Endothelial cell of umbilical vein (primary cell): Measurements from ENCODE around the gene ZNF507. TPM values are rescaled to one million over a fixed set of nuclear protein-coding genes. Genes with fewer than 3 reads are reported as not detected.
A peak's percentile ranks its signal among the peaks of the same experiment; 100 is the strongest.

Source experiments
- BruUV-seq: library from RNA; stranded (reverse); fragments of 400-500 nt; replicated peaks from 2 replicates; lab custom pipeline; 2021; lab: Mats Ljungman, UMichigan
- CTCF ChIA-PET: fragments of 300-600, 350-600 bp; sonication (Branson Sonifier 250); formaldehyde crosslinking; loops from one replicate; lab custom pipeline; 2021; ENCODE audit warnings: antibody characterized with exemption, inconsistent platforms; lab: Charles Lee
- POLR2A ChIA-PET: fragments of 300-600, 350-600 bp; sonication (Branson Sonifier 250); formaldehyde crosslinking; loops from one replicate; lab custom pipeline; 2021; ENCODE audit warnings: antibody characterized with exemption, inconsistent platforms; lab: Charles Lee
- DNase-seq: peaks from one replicate; pipeline ENCODE4 v3.0.0-alpha.2; 2011; ENCODE audit warnings: low read depth, low spot score
- FAIRE-seq: peaks from 2 replicates; lab custom pipeline; 2011; peaks lifted over from hg19 to GRCh38; lab: Jason Lieb, UNC
- H2AFZ ChIP-seq: 2 replicates; pipeline ENCODE4 v1.6.0; 2012; ENCODE audit warnings: low read depth, low read length, control low read depth, inconsistent platforms
- H3K27ac ChIP-seq: 2 replicates; pipeline ENCODE4 v1.5.1; 2011; ENCODE audit warnings: low read depth, mild to moderate bottlenecking, control low read depth, low read length, moderate library complexity; ENCODE audit not compliant: insufficient read depth
- H3K27me3 ChIP-seq, 2 experiments: 2 replicates each; pipeline versions ENCODE4 v1.6.0 to v1.6.1; 2011; ENCODE audit warnings: low read length in 2 of 2, mixed read lengths in 1 of 2; ENCODE audit not compliant: control insufficient read depth in 2 of 2, insufficient read depth in 2 of 2
- H3K36me3 ChIP-seq, 2 experiments: 2 replicates in 1 of 2; 3 replicates in 1 of 2; pipeline ENCODE4 v1.5.1; 2011; ENCODE audit warnings: low read length in 2 of 2, mild to moderate bottlenecking in 1 of 2, moderate library complexity in 1 of 2; ENCODE audit not compliant: control insufficient read depth in 2 of 2, insufficient read depth in 2 of 2; ENCODE audit errors: extremely low read depth in 1 of 2
- H3K4me1 ChIP-seq: 3 replicates; pipeline ENCODE4 v1.5.1; 2011; ENCODE audit warnings: mild to moderate bottlenecking, low read length; ENCODE audit not compliant: control insufficient read depth, insufficient read depth; ENCODE audit errors: extremely low read depth
- H3K4me2 ChIP-seq: 2 replicates; pipeline ENCODE4 v1.6.1; 2011; ENCODE audit warnings: low read length, control low read depth, mixed read lengths; ENCODE audit not compliant: insufficient read depth
- H3K4me3 ChIP-seq, 3 experiments: fragments of 200-600 bp in 1 of 3; sonication (generic), shearing (Covaris generic) in 1 of 3; replicated peaks in 1 of 3; 2 replicates each; pipeline ENCODE4 v1.5.1; 2011 to 2016; ENCODE audit warnings: control low read depth in 3 of 3, low read length in 3 of 3, mild to moderate bottlenecking in 2 of 3, inconsistent platforms in 1 of 3, low read depth in 1 of 3, moderate library complexity in 1 of 3; ENCODE audit not compliant: insufficient read depth in 1 of 3
- H3K79me2 ChIP-seq: 2 replicates; pipeline ENCODE4 v1.6.0; 2012; ENCODE audit warnings: low read length, inconsistent platforms; ENCODE audit not compliant: control insufficient read depth, insufficient read depth
- H3K9ac ChIP-seq: replicated peaks from 2 replicates; pipeline ENCODE3; 2011; ENCODE audit warnings: low read length, control low read depth; ENCODE audit not compliant: insufficient read depth; ENCODE audit errors: extremely low read depth
- H3K9me1 ChIP-seq: replicated peaks from 3 replicates; pipeline ENCODE4 v1.6.0; 2011; ENCODE audit warnings: mild to moderate bottlenecking, low read length; ENCODE audit not compliant: control insufficient read depth, insufficient read depth; ENCODE audit errors: extremely low read depth
- H3K9me3 ChIP-seq: replicated peaks from 2 replicates; pipeline ENCODE4 v1.5.1; 2012; ENCODE audit warnings: low read length, inconsistent platforms; ENCODE audit not compliant: control insufficient read depth, insufficient read depth
- H4K20me1 ChIP-seq: replicated peaks from 2 replicates; pipeline ENCODE3; 2011; ENCODE audit warnings: mild to moderate bottlenecking, low read length; ENCODE audit not compliant: control insufficient read depth, insufficient read depth; ENCODE audit errors: extremely low read depth
- EZH2 ChIP-seq: IDR thresholded peaks from 2 replicates; pipeline ENCODE4 v1.6.1; 2012; ENCODE audit warnings: borderline replicate concordance, low read depth, mild to moderate bottlenecking, moderate library complexity, low read length, inconsistent platforms; ENCODE audit not compliant: severe bottlenecking
- FOS ChIP-seq: IDR thresholded peaks from 2 replicates; pipeline ENCODE4 v1.6.1; 2011; ENCODE audit warnings: mild to moderate bottlenecking, low read length, moderate library complexity, borderline replicate concordance; ENCODE audit not compliant: insufficient read depth
- GATA2 ChIP-seq: IDR thresholded peaks from 2 replicates; pipeline ENCODE4 v1.7.0; 2011; ENCODE audit warnings: low read depth, mild to moderate bottlenecking, moderate library complexity, mixed read lengths, low read length; ENCODE audit not compliant: insufficient read length, insufficient read depth
- JUN ChIP-seq: IDR thresholded peaks from 2 replicates; pipeline ENCODE4 v1.6.1; 2011; ENCODE audit warnings: borderline replicate concordance, low read depth; ENCODE audit not compliant: insufficient read length, insufficient read depth
- MAX ChIP-seq: IDR thresholded peaks from 2 replicates; pipeline ENCODE4 v1.6.1; 2011; ENCODE audit not compliant: insufficient read depth, insufficient read length
- MYC ChIP-seq: IDR thresholded peaks from one replicate; pipeline ENCODE4 v1.6.1; 2011; ENCODE audit warnings: mild to moderate bottlenecking, low read depth, low read length
- POLR2A ChIP-seq: IDR thresholded peaks from 2 replicates; pipeline ENCODE4 v1.6.1; 2012; ENCODE audit warnings: low read depth, mild to moderate bottlenecking, control low read depth, low read length
- POLR2AphosphoS5 ChIP-seq: IDR thresholded peaks from 2 replicates; pipeline ENCODE4 v1.6.1; 2012; ENCODE audit warnings: low read depth, mild to moderate bottlenecking, control low read depth, low read length, moderate library complexity; ENCODE audit not compliant: insufficient read depth
- dilution Hi-C: fragments of 300-500 bp; cut with MboI; formaldehyde crosslinking; loops from one replicate; pipeline ENCODE4 v1.15.0; 2019; ENCODE audit warnings: low sequenced_read_pairs; ENCODE audit not compliant: extremely low pct_ligation_motif_present
- intact Hi-C: fragments of 100-400 bp; cut with micrococcal nuclease; formaldehyde crosslinking; loops from one replicate; pipeline ENCODE4 v1.10.0; 2022
- polyA plus RNA-seq, 4 experiments: library from polyadenylated mRNA; depleted of rRNA in 3 of 4; stranded (reverse) in 3 of 4; unstranded in 1 of 4; fragments of >200 nt; gene quantifications; 2 replicates each; pipeline versions ENCODE4 v1.2.1 to v1.2.3, GENCODE V29; 2011 to 2012; ENCODE audit warnings: missing spikeins in 1 of 4
- total RNA-seq: library from RNA; stranded (reverse); gene quantifications from 2 replicates; pipeline ENCODE4 v1.2.3, GENCODE V29; 2021
- TF ChIP-seq, protein P1 (sequence below), 2 donors: IDR thresholded peaks; 1 replicate in 1 of 2; 2 replicates in 1 of 2; pipeline ENCODE4 v1.5.1; 2011; ENCODE audit warnings: low read length in 2 of 2, mild to moderate bottlenecking in 2 of 2, moderate library complexity in 2 of 2, control low read depth in 1 of 2, inconsistent platforms in 1 of 2, low read depth in 1 of 2; ENCODE audit not compliant: insufficient read depth in 1 of 2; ENCODE audit errors: extremely low read depth in 1 of 2

The ZNF507 gene
- total and polyA plus RNA-seq, 2 donors (not counting 3 experiments of a cell fraction or from before 2014, with no cell fraction given): 6.8 to 23.0 TPM

DNA sequence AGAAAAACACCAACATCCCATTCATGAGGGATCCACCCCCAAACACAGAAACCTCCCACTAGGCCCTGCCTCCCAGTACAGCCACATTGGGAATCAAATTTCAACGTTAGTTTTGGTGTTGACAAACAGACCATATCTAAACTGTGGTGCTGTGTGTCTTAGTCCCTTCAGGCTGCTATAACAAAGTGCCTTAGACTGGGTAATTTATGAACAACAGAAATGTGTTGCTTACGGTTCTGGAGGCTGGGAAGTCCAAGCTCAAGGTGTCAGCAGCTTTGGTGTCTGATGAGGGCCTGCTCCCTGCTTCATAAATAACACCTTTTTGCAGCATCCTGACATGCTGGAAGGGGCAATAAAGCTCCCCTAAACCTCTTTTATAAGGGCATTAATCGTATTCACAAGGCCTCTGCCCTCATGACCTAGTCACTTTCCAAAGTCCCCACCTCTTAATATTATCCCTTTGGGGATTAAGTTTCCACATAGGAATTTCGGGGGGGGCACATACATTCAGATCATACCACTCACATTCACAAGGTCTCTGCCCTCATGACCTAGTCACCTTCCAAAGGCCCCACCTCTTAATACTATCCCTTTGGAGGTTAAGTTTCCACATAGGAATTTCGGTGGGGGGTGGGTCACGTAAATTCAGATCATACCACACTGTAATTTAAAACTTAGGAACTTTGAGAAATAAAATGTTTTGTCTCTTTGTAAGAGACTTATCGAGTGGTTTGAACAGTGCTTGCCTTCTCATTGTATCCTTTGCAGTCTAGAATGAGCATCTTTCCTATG, 27.5 kb downstream of the ZNF507 start:
- H3K4me2 ChIP-seq: peak overlapping the region; percentile 76
- POLR2A ChIA-PET: interaction anchor here (1.1 kb wide), 1 partner anchor 32 kb away, joined by 12 read pairs; the partner anchor contains the start of gene DPY19L3
- CTCF ChIA-PET: interaction anchor here (0.7 to 1.7 kb wide), 2 partner anchors 15 to 32 kb away, joined by 4 to 5 read pairs; partner anchors contain the start of gene DPY19L3
- intact Hi-C loops: loop anchor here (1.0 kb wide), 3 partner anchors 21 to 32 kb away; partner anchors contain the start of genes DPY19L3 and ZNF507
- no peaks in the 10 kb centered on the region for H3K9me3 ChIP-seq
- peak; percentile 15 for FAIRE-seq
- peaks cover 22% of the 10 kb centered on the region for H3K4me1 ChIP-seq
- H3K9me1 ChIP-seq: no peaks in the 10 kb centered on the region
- H4K20me1 ChIP-seq: no peaks in the 10 kb centered on the region
- no TSS peak for BruUV-seq
- H3K36me3 ChIP-seq: peaks cover 0 to 8% of the 10 kb centered on the region in 2 experiments
- TF ChIP-seq MYC: no peak
- no peak for TF ChIP-seq FOS
- TF ChIP-seq POLR2A: no peak
- TF ChIP-seq EZH2: no peak
- TF ChIP-seq MAX: no peak
- no peak for TF ChIP-seq JUN
- no peak for TF ChIP-seq POLR2AphosphoS5
- no peak for TF ChIP-seq GATA2
- TF ChIP-seq, protein P1, sequence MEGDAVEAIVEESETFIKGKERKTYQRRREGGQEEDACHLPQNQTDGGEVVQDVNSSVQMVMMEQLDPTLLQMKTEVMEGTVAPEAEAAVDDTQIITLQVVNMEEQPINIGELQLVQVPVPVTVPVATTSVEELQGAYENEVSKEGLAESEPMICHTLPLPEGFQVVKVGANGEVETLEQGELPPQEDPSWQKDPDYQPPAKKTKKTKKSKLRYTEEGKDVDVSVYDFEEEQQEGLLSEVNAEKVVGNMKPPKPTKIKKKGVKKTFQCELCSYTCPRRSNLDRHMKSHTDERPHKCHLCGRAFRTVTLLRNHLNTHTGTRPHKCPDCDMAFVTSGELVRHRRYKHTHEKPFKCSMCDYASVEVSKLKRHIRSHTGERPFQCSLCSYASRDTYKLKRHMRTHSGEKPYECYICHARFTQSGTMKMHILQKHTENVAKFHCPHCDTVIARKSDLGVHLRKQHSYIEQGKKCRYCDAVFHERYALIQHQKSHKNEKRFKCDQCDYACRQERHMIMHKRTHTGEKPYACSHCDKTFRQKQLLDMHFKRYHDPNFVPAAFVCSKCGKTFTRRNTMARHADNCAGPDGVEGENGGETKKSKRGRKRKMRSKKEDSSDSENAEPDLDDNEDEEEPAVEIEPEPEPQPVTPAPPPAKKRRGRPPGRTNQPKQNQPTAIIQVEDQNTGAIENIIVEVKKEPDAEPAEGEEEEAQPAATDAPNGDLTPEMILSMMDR (IDR thresholded peaks at IDR 0.05; ENCODE audit: extremely low read depth in 1 of 2, insufficient read depth in 1 of 2, low read depth in 1 of 2, low read length in 2 of 2): no peak
- peak overlapping the region; percentile 53 for H3K9ac ChIP-seq
- dilution Hi-C loops: no loop called here
- DNase-seq: no peak
- peaks cover 27% of the 10 kb centered on the region for H3K79me2 ChIP-seq
- peak overlapping the region in 1 of 3 experiments; percentile 36 for H3K4me3 ChIP-seq
- H3K27me3 ChIP-seq: no peaks in the 10 kb centered on the region
- peak overlapping the region; percentile 89 for H3K27ac ChIP-seq
- H2AFZ ChIP-seq: no peak overlapping the region
